Stimulated activated CD4-positive, alpha-beta T cell treated with anti-CD3 and anti-CD28 coated beads, Interleukin-2, amount 100 ng/mL, for 48 hours (primary cell): Measurements from ENCODE around the gene DTNB.
"Not testable (repeated sequence)": the region's sequence is repeated elsewhere in the genome, so short reads cannot be mapped to it uniquely, and the experiment has no call there.

Experiments
- DNase-seq, 2 donors: peaks; one replicate each; pipeline ENCODE4 v3.0.0-alpha.2; 2020

DTNB gene

DNA sequence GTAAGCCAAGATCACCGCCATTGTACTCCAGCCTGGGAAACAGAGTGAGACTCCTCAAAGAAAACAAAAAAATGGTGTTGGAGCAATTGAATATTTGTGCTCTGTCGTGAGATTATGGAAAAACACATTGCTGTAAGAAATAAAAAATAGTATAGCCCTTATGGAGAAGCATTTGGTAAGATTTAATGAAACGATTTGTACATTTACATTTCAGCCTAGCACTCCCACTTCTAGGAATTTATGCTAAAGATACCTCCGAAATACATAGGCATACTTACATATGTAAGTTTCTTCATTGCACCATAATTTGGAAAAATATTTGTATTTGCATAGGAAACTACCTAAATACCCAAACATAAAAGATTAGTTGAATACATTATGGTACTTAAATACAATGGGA is 8.7 kb upstream of the DTNB start:
- no peak for DNase-seq

DNA sequence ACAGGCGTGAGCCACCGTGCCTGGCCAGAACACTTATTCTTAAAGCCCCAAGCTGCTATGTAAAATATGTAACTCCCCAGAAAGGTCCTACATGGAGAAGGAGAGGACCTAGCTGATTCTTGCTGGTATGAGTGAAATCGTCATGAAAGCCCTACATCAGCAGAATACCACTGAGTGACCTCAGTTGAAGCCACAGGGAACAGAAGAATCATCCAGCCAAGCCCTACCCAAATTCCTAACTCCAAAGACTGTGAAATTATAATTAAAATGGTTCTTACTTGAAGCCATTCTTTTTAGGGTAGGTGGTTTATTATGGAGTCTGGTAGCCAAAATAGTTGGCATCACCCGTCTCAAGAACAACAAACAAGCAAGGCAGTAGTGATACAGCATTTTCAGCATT is 4.5 kb upstream of the DTNB start:
- no peak for DNase-seq

DNA sequence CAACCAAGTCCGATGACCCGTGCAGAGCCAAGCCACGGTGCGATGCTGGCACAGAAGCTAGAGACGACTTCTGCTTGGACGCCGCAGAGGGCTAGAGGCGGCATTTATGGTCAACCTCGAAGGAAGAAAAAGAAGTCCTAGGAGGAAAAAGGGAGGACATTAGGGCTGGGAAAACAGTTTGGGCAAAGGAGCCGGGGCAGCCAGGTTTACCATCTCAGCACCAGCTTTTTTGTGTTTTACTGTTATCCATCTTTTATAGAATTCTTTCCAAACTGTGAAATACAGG is 643 bp upstream of the DTNB start:
- DNase-seq, result no peak

DNA sequence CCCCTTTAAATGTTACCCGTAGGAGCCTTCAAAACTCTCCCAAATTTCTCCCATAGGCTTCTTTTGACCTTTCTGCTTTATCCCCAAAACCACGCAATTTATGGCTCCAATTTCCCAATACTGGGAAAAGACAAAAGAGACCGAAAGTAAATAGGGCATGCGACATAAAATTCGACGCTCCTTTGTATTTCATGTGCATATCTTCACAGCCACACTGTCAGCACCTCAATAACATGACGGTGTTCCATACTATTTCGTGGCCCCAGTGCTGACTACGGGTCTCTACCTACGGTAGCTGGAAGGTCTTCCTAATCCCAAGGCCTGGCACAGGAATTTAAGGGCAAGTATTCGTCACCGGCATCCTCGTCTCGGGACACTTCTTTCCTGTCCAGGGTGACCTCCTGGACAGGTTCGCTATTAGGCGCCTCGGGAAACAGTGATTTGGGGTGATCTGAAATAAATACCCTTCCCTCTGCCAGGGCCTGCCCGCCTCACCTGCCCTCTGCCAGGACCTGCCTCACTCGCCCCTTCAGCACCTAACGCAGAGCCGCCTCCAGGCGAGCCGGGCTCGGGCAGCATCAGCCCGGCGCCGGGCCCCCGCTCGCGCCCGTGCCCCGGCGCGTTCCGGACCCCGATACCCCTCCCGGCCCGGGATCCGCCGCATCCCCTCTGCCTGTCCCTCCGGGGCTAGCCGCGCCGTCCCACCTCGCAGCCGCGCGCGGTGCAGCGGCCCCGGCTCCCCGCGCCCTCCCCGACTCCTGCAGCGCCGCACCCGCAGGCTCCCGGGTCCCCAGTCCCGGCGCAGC is 680 bp downstream of the DTNB start:
- peak; percentile 44 to 54 for DNase-seq

DNA sequence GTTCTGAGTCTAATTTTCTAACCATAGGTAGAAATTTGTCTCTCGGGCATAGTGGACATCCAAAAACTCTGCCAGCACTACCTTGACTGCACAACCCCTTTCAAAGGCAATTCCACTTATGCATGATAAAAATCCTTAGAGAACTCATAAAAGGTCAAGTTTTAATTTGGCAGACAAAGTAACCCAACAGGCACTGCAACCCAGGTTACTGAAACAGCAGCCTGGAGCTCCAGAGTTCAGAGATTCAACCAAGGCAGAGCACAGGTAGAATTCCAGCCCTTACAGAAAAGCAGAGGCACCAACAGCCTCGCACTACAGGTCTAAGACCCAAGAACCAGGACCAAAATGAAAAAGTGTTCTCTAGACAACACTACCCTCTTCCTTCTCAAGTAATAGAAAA is 1.8 kb downstream of the DTNB start:
- no peak for DNase-seq

DNA sequence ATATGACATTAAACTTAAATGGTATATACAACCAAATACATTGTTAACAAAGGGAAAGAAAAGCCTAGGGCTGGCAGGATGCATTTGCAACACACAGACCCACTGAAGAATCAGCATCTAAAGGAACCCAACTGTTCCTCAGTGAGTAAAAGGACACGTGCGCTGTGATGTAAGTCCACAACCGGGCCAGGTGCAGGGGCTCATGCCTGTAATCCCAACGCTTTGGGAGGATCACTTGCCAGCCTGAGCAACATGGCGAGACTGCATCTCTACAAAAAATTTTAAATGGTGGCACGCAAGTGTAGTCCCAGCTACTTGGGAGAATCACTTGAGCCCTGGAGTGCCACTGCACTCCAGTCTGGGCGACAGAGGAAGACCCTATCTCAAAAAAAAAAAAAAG is 3.9 kb downstream of the DTNB start:
- DNase-seq, result no peak

DNA sequence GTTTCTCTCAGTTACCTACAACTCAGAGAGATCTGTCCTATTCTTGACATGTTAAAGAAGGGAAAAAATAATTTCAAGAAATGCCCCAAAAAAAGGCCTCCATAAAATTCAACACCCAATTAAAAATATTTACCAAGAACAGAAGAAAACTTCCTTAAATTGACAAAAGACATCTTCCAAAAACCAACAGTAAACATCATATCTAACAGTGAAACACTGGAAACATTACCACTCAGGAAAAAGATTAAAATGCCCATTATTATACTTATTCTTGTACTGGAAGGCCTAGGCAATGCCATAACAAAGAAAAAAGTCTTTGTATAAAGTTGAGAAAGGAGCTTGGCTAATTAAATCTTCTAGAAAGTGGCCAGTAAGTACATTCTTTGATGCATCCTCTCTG is 7.2 kb downstream of the DTNB start:
- DNase-seq, result no peak

DNA sequence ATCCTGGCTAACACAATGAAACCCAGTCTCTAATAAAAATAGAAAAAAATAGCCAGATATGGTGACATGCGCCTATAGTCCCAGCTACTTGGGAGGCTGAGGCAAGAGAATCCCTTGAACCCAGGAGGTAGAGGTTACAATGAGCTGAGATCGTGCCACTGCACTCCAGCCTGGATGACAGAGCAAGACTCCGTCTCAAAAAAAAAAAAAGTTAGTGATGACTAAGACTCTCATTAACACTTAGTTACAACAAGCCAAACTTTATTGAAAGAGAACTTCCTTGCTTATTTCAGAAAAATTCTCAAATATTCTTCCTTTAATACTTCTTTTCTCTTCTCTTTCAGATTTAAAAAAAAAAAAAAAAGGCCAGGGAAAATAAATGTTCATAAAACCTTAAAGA is 7.9 kb downstream of the DTNB start:
- not testable (repeated sequence) for DNase-seq

DNA sequence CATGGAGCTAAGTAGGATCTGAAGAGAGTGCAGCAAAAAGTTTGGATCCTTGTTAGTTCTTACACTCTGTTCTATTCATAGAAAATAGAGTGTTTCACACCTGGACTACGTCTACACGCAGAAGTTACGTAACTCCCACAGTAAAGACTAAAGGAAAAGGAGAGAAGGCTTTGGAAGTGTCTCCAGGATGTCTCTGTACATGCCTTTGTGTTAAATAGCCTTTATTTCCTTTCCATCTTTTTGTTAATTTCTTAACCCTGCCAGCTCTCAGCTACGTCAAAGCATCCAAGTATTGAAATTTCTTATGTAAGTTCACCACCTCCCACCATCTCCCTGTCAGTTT is 8.4 kb downstream of the DTNB start:
- no peak for DNase-seq

DNA sequence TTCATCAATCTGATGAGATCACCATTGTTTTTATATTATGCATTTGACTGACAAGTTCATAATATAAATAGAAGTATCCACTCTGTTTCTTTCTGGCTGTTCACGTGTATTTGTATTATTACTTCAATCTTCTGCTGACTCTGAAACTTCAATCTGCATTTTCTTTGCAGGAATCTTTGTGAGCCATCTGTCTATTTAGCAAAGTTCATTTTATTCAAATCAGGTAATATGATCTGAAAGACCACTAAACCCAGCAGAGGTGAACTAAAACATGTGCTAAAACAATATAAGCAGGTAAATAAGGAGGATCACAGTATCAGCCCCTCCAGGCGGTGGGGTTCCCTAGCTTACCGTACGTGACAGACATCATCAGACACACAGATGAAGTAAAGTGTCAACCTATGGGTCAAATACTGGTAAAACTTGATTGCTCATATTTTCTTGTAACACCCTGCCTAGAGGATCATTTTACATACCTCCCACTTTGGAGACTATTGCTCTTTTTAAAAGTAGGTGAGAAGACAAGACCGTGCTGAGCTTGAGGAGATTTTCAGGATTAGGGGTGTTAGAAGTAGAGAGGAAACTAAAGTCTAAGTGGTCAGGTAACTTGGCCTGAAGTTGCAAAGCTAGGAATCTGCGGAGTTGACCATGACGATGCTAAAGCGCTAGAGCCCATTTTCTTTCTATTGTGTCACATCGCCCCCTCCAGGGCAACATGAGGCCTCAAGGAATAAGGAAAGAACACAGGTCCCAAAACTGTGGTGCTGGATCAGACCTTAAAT is 9.0 kb downstream of the DTNB start:
- DNase-seq, result peak; percentile 10 to 13

DNA sequence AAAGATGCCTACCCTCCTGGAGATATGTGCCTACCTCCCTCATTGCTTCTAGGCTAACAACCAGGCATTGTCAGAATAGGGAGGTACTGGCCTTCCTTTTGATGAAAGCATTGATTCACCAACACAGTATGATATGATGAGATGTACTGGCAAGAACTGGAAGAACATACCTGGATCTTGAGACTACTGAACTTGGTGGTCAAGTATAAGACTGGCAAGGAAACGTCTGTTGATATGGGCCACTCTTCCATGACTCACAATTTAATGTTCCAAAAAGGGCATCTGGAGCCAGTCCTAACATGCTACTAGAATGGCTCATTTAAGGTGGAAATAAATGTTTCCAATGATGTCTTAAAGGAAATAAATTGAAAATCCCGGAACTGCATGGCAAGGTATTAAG is 18.1 kb downstream of the DTNB start:
- no peak for DNase-seq

DNA sequence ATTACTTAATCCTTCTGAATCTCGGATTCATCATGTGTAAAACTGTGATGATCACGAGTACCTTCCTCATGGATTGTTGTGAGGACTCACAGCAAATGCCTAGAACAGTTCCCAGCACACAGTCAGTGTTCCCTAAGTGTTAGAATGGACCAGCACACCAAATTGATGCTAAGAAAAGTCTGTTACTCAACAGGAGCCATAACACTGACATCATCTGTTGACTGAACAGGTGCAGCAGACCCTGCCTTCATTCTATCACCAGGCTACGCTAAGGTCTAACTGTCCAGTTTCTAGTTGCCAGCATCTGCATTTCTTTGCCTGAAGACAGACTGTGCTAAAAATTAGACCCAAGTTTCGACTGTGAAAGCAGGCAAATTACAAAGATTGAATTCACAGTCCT is 18.6 kb downstream of the DTNB start:
- DNase-seq, result no peak

DNA sequence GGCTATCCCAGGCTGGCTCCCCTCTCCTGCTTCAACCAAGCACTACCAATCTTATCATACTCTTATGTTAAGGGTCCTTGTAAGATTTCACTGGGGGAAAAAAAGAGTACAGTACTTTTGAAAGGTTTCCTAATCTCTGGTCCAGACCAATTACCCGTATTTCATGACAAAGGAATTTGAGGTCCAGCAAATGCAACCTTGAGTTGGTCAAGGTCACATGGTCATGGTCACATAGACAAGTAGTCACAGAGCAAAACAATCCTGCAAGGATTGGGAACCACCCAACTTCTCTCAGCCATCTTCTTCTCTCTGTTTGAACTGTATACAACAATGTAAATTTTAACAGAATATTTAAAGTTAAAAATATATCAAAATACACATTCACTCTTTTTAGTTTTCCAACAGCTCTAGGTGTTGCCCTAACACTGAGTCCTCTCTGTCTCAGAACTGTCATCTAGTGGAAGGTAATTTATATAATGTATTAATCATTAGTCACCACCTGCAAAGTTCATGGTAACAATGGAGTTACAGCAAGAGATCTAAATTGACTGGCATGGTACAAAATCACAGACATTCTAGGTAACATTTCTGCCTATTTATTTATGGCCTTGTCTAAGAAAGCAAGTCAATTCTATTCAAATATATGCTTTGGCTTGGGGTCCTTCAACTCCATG is 21.5 kb downstream of the DTNB start:
- DNase-seq, result no peak

DNA sequence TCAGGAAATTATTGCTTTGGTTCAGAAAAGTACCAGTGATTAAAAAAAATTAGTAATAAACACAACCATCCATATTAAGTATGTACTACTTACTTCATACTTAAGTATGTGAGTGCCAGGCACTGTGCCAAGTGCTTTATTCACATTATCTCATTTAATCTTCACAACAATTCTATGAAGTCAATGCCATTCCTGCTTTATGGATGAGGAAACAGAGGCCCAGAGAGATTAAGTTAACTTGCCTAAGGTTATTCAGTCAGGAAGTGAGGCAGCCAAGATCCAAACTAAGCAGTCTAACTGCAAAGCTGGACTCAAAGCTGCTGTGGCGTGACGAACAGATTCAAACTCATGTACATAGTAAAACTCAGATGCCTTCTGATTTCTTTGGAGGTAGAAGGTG is 22.3 kb downstream of the DTNB start:
- no peak for DNase-seq

DNA sequence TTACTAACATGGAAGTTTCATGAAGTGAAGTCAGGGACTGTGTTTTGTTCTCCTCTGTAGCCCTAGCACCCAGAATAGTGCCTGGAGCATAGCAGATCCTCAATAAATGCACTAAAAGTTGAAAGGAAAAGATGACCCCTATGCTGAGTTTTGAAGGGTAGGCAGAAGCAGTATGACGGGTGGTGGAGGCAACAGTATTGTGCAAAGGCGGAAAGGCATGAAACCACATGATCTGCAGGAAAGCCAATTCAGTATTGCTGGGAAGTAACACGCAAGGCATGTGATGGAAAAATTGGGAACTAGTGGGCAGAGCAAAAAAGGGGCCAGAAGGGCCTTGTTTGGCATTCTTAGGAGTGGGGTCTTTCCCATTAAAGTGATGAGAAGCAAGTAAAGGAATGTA is 23.1 kb downstream of the DTNB start:
- no peak for DNase-seq

DNA sequence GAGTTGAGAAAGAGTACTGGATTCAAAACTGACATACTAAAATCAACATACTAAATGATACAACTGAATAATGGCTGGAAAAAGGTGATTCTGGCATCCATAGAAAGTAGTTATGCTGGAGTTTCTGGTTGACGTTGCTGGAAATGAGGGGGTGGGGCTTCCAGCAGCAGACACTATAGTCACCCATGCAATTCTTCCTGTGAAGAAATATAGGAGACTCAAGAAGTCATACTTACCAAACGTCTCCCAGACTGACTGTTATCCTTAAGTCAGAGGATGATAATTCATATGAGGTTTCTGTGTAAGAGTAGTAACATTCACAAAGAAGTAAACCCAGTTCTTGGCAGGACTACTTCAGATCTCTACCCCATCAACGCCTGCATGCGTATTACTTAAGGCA is 23.6 kb downstream of the DTNB start:
- no peak for DNase-seq

DNA sequence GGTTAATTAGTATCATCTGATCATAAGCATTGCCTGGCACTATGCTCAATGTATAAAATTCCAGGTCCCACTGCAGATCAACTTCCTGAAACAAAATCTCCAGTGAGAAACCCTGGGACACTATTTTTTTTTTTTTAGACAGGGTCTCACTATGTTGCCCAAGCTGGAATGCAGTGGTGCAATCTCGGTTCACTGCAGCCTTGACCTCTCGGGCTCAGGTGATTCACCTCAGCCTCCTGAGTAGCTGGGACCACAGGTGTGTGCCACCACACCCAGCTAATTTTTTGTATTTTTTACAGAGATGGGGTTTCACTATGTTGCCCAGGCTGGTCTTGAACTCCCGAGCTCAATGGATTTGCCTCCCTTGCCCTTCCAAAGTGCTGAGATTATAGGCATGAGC is 31.1 kb downstream of the DTNB start:
- no peak for DNase-seq

DNA sequence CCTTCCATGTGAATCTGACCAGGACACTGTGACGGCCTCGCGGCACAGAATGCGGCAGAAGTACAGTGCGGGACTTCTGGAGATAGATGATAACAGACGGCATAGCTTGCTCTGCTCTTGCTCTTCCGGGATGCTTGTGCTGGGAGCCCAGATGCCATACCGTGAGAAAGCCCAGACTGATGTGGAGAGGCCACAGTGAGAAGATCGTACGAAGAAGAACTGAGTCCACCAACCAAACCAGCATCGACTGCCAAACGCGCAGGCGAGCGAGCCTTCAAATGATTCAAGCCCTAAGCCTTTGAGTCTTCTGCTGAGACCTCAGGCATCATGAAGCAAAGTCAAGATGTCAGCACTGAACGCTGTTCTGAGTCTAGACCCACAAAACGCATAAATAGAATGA is 33.7 kb downstream of the DTNB start:
- no peak for DNase-seq

DNA sequence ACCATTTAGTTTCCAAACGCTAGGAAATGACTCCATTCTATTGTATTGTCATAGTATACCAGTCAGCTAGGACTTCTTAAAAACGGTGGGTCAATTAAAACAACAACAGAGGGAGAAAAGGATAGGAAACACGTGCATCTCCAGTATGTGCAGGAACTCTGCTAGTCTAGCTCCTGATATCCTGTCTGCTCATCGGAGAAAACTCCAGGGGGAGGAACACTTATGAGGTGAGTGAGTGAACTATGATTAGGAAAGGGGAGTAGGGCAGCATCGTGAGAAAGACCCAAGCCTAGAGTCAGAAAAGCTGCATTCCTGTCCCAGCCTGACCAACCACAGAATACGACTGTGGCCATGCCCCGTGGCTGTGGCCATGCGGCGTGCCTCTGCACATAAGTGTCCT is 34.2 kb downstream of the DTNB start:
- DNase-seq, result no peak

DNA sequence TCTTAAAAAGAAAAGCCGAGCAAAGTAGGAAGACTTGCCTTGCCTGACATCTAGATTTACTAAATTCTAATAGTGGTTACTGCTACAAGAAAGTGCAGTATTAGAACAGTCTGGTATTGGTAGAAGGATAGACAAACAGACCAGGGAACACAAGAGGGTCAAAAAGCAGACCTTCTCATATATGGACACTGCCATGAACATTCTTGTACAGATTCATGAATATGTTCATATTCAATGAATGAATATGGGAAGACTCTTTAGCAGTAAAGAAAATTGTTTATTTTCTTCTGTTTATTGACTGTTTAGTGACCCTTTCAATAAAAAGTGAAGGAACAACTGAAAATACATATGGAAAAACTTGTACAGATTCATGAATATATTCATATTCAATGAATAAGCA is 37.6 kb downstream of the DTNB start:
- DNase-seq, result no peak

DNA sequence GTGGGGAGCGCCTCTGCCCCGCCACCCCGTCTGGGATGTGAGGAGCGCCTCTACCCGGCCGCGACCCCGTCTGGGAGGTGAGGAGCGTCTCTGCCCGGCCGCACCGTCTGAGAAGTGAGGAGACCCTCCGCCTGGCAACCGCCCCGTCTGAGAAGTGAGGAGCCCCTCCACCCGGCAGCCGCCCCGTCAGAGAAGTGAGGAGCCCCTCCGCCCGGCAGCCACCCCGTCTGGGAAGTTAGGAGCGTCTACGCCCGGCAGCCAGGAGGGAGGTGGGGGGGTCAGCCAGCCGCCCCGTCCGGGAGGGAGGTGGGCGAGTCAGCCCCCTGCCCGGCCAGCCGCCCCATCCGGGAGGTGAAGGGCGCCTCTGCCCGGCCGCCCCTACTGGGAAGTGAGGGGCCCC is 39.6 kb downstream of the DTNB start:
- not testable (repeated sequence) for DNase-seq

DNA sequence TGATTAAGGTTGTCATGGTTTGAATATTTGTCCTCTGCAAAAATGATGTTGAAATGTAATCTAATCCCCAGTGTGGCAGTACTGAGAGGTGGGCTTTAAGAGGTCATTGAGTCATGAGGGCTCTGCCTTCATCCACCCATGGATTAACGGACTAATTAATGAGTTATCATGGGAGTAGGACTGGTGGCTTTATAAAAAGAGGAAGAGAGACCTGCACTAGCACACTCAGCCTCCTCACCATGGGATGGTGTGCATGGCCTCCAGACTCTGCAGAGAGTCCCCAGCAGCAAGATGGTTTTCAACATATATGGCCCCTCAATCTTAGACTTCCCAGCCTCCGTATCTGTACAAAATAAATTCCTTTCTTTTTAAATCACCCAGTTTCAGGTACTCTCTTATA is 41.0 kb downstream of the DTNB start:
- no peak for DNase-seq

DNA sequence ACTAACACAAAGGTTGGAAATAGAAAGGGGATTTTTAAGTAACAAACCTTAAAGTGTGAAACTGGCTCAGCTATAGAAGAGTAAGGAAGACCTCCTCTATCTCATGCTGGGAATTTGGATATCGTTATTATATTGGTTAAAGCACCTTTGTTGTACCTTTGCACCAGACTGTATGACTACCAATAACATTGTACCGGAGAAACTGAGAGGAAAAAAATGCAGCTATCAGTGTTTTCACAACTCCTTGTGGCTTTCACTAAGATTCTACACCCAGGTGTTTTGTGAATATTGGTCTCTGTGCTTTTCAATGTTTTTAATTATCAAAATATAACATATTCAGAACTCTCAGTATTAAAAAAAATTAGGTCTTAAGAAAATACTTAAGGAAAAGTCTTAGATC is 48.7 kb downstream of the DTNB start:
- DNase-seq, result no peak

DNA sequence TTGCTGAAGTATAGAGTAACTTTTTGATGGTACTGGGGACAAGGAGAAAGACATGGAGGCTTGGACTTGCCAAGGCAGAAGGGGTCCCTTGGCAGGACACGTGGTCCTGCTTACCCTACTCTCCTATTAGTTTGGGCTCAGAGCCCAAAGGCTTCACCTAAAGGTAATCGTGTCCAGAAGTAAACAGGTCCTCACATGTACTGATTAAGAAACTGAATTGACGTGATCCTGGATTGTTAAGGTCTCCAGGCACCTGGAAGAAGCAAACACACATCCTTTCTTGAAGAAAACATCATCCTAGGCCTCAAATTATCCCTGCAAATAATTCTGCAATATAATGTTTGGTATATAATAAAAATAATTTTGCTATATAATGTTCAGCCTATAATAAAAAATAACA is 50.0 kb downstream of the DTNB start:
- no peak for DNase-seq

DNA sequence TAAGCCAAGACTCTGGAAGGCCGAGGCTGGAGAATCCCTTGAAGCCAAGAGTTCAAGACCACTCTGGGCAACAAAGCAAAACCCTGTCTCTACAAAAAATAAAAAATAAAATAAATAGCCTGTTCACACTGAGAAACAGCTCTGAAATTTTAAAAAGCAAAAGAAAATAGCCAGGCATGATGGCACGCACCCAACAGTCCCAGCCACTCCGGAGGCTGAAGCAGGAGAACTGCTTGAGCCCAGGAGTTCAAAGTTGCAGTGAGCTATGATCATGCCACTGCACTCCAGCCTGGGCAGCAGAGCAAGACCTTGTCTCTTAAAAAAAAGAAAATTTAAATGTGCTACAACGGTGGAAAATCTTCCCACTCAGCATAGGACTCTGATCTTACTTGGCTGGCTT is 52.7 kb downstream of the DTNB start:
- DNase-seq, result no peak
